Subcutaneous adipose tissue (tissue), 4 donors: ENCODE data around the gene PASK. TPM values are rescaled to one million over a fixed set of nuclear protein-coding genes. Genes with fewer than 3 reads are reported as not detected.

Experiments used
- CTCF ChIP-seq: fragments of 450-650 bp; IDR thresholded peaks from one replicate; pipeline ENCODE4 v1.5.1; 2016; ENCODE audit warnings: low read depth, mild to moderate bottlenecking, control low read depth, antibody characterized with exemption, moderate library complexity
- total RNA-seq, 4 donors: library from RNA; depleted of rRNA; stranded (reverse); fragments of >200 nt; gene quantifications; one replicate each; pipeline ENCODE4 v1.1.0, GENCODE V29; 2016

Gene PASK
- total RNA-seq, 4 donors from 2014 or later: 2.0 to 4.4 (median 4.0) TPM

GRCh38 chr2:241178961-241179360 is 29.7 kb upstream of the PASK start:
- no peak for TF ChIP-seq CTCF

- TF ChIP-seq CTCF: no peak
These were observed 28.5 kb upstream of the PASK start for GRCh38 chr2:241177526-241178334.

- no peak for TF ChIP-seq CTCF
These were observed 24.3 kb upstream of the PASK start for GRCh38 chr2:241173557-241173956.

GRCh38 chr2:241168366-241168765 is 19.1 kb upstream of the PASK start:
- TF ChIP-seq CTCF: no peak

GRCh38 chr2:241163601-241164118 is 14.4 kb upstream of the PASK start:
- no peak for TF ChIP-seq CTCF

GRCh38 chr2:241161646-241162281 is 12.5 kb upstream of the PASK start:
- no peak for TF ChIP-seq CTCF

GRCh38 chr2:241160318-241160717 is 11.0 kb upstream of the PASK start:
- no peak for TF ChIP-seq CTCF
